NCI-H128 (cell line): ENCODE measurements around the gene PABPN1.
"Not testable (repeated sequence)": the region's sequence is repeated elsewhere in the genome, so short reads cannot be mapped to it uniquely, and the experiment has no call there.

ENCODE experiments used
- DNase-seq: peaks from one replicate; lab custom pipeline; 2025; ENCODE audit not compliant: unreplicated experiment; lab: John Stamatoyannopoulos, UW

The PABPN1 gene

DNA sequence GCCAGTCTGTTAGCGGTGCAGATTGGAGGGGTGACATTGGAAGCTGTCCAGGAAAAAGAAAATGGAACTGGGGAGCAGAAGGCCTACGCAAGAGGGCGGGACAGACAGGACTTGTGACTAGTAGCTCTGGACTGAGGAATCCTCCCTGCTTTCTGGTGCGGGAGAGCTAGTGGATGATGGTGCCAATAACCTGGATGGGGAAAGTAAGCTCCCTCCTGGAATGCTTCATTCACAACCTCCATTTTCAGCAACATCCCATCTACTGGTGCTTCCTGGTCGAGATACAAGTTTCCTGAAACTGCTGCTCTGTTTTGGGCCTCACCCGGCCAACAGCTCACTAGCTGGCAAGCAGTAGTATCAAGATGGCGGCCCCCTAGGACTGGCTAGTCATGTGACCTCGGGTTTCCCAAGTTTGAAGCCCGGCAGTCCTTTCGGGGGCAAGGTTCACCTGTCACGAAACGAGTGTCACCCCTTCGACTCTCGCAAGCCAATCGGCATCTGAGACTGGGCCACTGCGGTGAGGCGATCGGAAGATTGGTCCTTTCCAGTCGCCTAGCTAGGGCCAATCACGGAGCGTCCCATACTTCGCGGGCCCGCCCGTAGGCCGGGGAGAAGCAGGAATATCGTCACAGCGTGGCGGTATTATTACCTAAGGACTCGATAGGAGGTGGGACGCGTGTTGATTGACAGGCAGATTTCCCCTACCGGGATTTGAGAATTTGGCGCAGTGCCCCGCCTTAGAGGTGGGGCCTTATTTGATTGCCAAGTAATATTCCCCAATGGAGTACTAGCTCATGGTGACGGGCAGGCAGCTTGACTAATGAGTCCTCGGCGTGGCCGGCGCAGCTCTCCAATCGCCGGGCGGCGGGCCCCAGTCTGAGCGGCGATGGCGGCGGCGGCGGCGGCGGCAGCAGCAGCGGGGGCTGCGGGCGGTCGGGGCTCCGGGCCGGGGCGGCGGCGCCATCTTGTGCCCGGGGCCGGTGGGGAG, at the start of gene PABPN1:
PABPN1 (plus strand) TSS at position 874 of the 988 bp plus-strand sequence; CDS start at position 887, 13 bp downstream.
- DNase-seq: peak; percentile 99

GRCh38 chr14:23275412-23275811, 45.8 kb upstream of the PABPN1 start:
- no peak for DNase-seq

GRCh38 chr14:23277189-23277588, 44.1 kb upstream of the PABPN1 start:
- DNase-seq: no peak

GRCh38 chr14:23277928-23278327, 43.3 kb upstream of the PABPN1 start:
- DNase-seq: not testable (repeated sequence)

DNA sequence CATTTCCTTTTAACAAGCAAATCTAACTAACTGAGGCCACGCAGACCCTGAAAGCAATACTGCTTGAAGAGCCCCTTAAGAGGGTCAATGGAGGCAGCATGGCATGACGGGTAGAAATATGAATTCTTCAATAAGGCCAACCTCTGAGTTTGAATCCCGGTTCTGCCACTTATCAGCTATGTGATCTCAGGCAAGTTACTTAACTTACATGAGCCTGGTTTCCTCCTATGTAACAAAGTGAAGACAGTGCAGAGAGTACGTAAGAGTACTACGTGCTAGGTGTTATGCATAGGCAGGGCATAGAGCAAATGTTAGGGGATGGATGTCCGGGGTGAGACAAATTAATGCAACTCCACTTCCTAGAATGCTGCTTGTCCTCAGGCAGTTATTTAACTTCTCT, 40.0 kb upstream of the PABPN1 start:
- DNase-seq: no peak

DNA sequence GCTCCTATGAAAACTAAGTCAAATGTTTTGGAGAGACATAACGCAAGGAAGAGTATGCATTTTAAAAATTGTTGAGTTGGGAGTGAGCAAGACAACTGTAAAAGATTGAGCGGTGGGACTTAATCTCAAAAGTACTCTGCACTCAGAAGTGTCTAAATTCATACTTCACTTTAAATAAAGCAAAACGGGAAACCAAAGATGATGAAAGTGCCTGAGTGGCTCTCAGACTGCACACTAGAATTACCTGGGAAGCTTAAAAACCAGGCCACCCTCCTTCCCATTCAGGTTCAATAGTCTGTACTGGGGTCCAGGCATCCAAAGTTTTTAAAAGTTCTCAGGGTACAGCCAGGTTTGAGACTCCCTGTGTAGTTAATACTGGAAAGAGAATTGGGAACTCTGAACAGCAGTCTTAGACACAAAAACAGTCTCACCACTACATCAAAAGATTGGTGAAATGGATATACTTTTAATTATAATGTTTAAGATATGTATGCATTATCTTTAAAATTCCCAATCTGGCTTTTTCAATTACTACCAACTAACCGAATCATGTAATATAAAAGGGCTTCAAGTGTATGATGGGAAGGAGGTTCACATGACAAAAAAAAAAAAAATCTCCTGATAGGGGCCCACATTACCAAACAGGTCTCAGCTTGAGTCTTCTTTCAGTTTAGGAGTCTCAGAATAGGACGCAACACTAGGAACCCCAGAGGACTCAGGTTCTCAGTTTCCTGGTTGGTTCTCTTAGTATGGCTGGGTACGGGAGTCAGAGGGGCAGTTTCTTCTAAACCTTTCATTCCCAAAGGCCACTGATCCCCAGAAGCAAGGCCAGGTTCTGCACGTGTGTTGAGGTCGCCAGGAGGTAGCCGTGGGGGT, 36.4 kb upstream of the PABPN1 start:
- no peak for DNase-seq

- DNase-seq: no peak
Measured at GRCh38 chr14:23285530-23286019, 35.7 kb upstream of the PABPN1 start.

- peak; percentile 96 for DNase-seq
Measured at GRCh38 chr14:23286020-23286901, 35.0 kb upstream of the PABPN1 start, which contains the start of gene HOMEZ. TSS of gene HOMEZ (minus strand) at chr14:23286132. CDS start at chr14:23285952, 180 bp downstream.

DNA sequence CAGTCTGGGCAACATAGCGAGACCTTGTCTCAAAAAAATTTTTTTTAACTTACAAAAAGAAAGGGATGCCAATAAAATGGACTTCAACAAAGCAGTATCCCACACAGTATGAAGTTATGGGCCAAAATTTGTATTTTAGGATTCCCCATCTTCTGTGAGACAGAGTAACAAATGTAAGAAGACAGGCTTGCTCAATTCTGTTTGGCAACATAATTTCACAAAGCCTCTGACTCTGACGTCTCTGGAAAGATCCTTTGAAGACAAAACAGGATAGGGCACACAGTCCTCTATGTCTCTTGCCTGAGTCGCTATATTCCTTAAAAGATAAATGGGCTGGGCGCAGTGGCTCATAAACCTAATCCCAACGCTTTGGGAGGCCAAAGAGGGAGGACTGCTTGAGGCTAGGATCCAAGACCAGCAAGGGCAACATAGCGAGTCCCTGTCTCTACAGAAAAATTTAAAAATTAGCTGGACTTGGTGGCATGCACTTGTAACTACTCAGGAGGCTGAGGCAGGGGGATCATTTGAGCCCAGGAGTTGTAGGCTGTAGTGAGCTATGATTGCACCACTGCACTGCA, 34.3 kb upstream of the PABPN1 start:
- no peak for DNase-seq

- peak; percentile 37 for DNase-seq
Measured at GRCh38 chr14:23294734-23295561, 26.3 kb upstream of the PABPN1 start.

GRCh38 chr14:23296012-23296777, 25.1 kb upstream of the PABPN1 start:
- no peak for DNase-seq

- DNase-seq: no peak
Measured at GRCh38 chr14:23297096-23297495, 24.2 kb upstream of the PABPN1 start.

- no peak for DNase-seq
Measured at GRCh38 chr14:23297611-23298277, 23.5 kb upstream of the PABPN1 start.

DNA sequence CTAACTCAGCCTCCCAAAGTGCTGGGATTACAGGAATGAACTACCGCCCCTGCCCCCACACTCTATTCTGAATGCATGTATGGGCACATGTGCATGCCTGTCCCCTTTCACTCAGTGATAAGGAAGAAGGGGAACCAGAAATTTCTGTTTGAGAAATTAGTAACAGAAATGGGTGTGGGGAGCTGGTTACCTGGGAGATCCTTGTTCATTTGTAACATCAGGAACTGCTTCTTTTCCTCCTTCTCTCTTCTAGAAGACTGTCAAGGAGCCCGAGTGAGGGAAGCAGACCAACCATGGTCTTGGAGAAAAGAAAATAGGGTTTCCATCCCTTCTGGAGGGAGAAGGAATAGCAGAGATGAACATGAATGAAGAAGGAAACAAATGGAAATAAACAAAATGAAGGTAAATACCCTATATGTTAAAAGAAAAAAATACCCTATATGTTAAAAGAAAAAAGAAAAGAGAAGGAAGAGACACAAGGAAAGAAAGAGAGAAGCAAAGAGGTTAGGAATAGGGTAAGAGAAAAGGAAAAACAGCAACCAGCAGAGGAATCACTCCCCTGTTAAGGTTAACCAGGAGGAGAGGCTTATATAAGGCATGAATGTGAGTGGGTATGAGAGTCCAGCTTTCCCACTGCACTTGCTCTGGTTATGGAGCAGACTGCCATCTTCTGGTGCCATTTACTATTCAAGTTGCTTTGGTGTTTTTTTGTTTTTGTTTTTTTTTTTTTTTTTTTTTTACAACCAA, 21.9 kb upstream of the PABPN1 start:
- no peak for DNase-seq

DNA sequence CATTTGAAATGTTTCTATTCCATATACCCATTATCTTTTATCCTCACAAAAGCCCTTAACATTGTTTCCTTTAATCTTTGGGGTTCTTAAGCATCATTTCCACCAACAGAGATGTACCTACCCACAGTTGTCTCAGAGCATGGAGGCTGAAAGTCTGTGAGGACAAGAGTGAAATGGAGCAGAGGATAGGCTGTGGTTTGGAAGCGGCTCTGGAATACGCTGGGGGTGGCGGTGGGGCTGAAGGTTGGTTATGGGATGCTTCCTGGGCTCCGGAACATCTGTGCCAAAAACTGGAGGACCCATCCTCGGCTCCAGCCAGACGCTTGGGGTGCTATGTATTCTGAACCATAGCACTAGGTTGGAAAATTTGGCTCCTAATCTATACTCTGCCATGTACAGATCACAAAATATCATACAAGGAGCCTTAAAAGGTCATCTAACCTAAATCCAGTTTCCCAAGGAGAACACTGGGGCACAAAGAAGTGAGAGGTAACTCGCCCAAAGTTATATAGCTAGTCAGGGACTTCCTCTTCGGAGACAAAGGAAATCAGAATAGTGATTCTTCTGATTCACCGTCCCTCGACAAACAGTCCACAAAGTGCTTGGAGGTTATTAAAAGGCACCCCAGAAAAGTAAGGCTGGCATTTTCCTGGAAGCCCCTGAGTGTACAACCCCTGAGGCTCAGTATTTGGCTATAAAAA, 21.1 kb upstream of the PABPN1 start:
- DNase-seq: no peak

DNA sequence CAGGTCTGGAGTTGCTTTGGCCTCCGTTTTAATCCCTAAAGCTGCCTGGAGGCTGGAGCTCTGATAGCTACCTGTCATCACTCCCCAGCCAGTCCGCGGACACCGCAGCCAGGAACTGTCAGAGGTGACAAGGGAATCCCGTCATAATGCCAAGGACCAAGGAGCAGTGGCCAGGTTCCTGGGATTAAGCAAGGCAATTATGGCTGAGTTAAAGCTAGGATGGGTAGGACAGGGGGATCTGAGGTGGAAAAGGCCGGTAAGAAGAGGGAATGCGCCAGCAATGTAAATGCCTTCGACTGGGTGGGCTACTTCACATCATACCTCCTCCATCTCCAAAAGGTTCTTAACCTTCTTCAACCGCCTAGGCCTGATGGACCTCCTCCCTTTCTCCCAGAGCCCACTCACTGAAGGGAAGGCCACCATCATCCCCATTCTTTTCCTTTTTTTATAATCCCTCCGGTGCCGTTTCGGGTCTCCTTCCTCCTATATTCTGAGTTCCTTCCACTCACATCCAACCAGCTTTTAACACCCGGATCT, 20.5 kb upstream of the PABPN1 start:
- no peak for DNase-seq
